AG08395 (cell line): ENCODE measurements around the gene ACBD3.

Experiments used
- DNase-seq: peaks from one replicate; pipeline ENCODE4 v3.0.0; 2012; ENCODE audit warnings: mixed read lengths, low spot score

The ACBD3 gene

GRCh38 chr1:226201029-226201593, 14.6 kb upstream of the ACBD3 start:
- DNase-seq: no peak

GRCh38 chr1:226199971-226200370, 13.4 kb upstream of the ACBD3 start:
- no peak for DNase-seq

DNA sequence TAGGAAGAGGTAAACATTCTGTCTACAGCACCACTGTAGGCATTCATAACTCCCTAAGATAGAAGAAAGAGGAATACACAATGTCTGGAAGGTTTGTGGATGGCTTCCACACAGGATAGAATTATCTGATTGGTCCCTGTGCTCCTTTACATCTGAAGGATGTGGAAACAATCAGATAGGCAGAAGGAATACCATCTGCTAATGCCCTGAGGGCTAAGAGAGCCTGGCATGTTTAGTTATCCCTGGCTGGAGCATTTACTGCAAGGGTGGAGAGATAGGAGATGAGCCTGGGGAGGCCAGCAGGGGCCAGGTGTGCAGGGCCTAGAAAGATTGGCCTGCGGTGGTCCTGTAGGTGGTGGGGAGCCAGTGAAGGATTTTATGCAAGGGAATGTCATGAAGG, 8.6 kb upstream of the ACBD3 start:
- DNase-seq: no peak

DNA sequence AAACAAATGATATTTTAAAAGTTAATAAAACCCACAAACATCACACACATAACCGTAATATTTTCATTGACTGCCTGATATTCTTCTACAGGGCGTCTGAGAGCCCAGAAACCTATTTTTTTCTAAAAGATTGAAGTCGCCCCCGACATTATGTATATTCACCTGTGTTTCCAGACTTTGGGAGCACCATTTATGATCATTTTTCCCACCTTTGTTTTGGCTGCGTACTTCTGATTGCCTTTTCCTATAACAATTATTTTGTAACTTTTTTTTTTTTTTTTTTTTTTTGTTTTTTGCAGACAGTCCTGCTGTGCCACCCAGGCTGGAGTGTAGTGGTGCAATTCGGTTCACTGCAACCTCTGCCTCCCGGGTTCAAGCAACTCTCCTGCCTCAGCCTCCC, 839 bp upstream of the ACBD3 start:
- DNase-seq: no peak

DNA sequence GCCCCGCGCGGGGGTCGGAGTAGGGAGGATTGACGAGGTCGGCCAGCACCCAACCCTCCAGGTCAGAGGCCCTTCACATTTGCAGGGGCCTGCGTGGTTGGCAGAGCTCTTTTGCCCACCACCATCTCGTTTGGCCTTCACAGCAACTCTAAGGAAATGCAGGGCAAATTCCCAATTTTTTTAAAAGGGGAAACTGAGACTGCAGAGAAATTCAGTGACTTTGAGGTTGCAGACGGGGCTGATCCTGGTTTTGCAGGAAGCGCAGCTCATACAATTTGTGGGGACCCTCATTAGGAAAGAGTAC, 430 bp upstream of the ACBD3 start:
- no peak for DNase-seq

DNA sequence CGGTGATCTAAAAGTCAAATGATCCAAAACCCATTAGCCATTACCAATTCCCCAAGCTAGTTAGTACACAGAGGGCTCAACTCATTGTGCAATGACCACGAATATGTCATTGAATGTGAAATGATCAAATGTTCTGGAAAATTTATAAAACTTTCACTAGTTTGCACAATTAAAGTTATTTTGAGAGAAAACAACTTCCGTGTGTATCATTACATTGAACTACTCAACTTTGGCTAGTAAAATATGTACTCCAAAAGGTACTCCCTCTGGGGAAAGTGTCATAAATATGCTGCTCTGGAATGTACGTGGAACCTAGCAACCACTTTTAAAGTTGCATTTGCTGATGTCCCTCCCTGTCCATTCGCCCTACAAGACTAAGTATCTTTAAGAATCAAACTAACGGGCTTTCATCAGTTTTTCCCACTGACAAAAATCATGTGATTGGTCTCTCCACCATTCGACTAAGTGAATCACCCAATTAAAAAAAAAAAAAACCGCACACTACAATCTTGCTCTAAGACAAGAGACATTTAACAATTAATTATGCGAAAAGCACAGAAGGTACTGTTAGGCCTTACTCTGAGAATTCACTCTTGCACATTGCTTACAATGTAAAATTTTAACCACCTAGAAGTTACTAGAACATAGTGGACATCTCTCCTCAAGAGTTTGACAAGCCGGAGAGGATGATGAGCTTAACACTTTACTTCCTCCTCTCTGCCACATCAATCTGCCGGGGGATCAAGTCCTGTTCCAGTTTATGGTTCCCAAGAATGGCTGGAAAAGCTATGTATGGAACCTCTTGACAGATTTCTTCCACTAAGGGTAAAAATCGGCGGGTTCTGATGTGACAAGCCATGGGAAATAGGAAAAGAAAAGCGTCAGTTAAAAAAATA, 1.2 kb downstream of the ACBD3 start:
- peak; percentile 30 for DNase-seq

DNA sequence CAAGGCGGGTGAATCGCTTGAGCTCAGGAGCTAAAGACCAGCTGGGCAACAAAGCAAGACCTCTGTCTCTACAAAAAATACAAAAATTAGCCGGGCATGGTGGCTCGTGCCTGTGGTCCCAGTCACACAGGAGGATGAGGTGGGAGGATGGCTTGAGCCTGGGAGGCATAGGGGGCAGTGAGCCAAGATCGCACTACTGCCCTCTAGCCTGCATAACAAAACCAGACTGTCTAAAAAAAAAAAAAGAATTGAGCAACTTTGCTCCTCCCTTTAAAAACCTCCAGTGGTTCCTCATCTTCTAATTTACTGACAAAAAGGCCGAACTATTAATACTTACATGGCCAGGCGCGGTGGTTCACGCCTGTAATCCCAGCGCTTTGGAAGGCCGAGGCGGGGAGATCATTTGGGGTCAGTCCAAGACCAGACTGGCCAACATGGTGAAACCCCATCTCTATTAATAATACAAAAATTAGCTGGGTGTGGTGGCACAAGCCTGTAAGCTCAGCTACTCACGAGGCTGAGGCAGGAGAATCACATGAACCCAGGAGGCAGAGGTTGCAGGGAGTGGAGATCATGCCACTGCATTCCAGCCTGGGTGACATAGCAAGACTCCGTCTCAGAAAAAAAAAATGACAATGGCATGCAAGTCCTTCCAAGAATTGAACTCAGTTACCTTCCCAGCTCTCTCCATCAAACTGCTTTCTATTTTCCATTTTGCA, 4.4 kb downstream of the ACBD3 start:
- peak; percentile 45 for DNase-seq

GRCh38 chr1:226176870-226177269, 9.7 kb downstream of the ACBD3 start:
- DNase-seq: no peak

GRCh38 chr1:226172589-226172988, 14.0 kb downstream of the ACBD3 start:
- no peak for DNase-seq

GRCh38 chr1:226166341-226166740, 20.2 kb downstream of the ACBD3 start:
- no peak for DNase-seq

DNA sequence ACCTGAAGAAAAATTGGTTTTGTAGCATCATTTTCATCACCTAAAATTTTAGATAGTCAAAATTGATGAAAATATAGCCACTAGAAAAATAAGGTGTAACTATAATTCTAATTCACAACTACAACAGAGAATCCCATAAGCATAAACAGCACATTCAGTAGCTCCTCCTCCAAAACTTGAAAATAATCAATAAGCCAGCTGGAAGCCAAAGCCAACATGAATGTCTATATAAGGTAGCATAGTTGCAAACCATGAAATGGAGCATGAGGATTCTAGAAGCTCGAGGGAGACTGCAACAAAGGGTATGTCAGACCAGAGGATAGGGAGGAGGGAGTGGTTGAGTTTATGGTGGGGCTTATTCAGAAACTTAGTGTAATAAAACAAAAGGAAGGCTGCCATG, 22.4 kb downstream of the ACBD3 start:
- no peak for DNase-seq

DNA sequence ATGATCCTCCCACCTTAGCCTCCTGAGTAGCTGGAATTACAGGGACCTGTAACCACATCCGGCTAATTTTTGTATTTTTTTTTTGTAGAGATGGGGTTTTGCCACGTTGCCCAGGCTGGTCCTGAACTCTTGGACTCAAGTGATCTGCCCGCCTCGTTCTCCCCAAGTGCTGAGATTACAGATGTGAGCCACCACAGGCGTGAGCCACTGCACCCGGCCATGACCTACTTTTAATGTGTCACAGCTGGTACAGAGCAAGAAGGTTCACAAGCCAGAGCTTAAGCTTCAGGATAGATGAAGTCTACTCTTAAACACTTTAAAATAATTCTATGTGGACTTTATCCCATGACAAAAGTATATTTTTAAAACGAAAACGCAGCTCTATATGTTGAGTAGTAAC, 23.6 kb downstream of the ACBD3 start:
- no peak for DNase-seq

DNA sequence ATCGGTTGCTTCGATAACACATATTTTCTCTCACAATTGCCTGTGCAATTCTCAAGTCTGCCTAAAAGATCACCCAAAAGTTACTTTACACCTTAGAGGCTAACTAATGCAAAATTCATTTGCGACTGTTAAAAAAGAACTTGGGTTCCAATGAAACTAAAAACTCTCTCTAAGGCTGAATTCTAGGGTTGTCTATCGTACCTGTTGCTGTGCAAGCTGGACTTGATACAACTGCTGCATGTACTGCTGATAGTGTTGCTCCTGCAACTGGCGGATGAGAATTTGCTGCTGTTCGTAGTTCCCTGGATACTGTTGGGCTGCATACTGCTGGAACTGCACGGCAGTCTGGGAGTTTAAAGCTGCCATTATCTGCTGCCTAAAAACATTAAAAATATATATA, 27.6 kb downstream of the ACBD3 start:
- DNase-seq: no peak

- DNase-seq: no peak
Observed at GRCh38 chr1:226158457-226158856, 28.1 kb downstream of the ACBD3 start.

DNA sequence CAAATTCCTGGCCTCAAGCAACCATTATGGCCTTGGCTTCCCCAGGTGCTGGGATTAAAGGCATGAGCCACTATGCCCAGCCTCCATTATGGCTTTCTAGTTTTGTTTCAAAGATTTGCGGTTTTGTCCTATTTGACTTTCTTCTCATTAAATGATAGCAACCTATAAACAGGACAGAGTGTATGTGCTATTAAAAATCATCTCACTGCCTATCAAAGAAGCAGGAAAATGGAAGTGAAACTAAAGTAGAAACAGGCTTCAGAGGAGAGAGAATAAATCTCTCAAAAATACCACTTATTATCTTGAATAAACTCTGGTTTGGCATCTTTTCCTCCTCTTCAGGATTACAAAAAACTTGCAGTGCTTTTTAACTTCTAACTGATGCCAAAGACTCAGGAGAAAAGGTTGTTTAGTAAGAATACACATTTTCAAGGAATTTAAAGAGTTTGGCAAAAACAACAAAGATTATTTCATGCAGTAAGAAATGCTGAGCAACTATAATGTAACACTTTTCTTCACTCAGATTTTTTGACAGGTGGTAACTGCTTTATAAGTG, 28.7 kb downstream of the ACBD3 start:
- DNase-seq: no peak

- DNase-seq: no peak
Observed at GRCh38 chr1:226154593-226154992, 31.9 kb downstream of the ACBD3 start.

DNA sequence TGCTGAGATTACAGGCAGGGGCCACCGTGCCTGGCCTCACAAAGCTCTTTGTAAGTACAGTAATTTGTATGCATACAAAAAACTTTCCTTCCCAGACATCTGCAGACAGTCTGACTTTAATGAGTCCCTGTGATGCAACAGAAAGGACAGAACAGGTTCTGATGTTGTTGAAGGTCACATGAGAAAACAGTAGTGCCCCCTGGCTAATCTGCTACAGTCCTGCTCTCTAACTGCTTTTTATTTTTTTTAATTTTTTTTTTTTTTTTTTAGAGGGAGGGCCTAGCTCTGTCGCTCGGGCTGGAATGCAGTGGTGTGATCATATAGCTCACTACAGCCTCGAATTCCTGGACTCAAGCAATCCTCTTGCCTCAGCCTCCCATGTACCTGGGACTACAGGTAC, 36.7 kb downstream of the ACBD3 start:
- DNase-seq: no peak

- no peak for DNase-seq
Observed at GRCh38 chr1:226148121-226148648, 38.4 kb downstream of the ACBD3 start.

GRCh38 chr1:226144045-226144444, 42.5 kb downstream of the ACBD3 start:
- no peak for DNase-seq

- DNase-seq: no peak
Observed at GRCh38 chr1:226135709-226136108, 50.8 kb downstream of the ACBD3 start.

GRCh38 chr1:226135059-226135651, 51.4 kb downstream of the ACBD3 start:
- no peak for DNase-seq
